Measurements from ENCODE around the gene MOCS2. TPM values are rescaled to one million over a fixed set of nuclear protein-coding genes. Genes with fewer than 3 reads are reported as not detected.

The MOCS2 gene
- polyA plus RNA-seq, 3 donors: 66.0 to 87.3 (median 73.2) TPM

GRCh38 chr5:53068291-53068836, 41.2 kb downstream of the MOCS2 start:
- no peak for DNase-seq (ENCODE audit: extremely low read depth in 1 of 11, low read depth in 9 of 11, low spot score in 4 of 11)

GRCh38 chr5:53067641-53068040, 41.9 kb downstream of the MOCS2 start:
- no peak for DNase-seq (ENCODE audit: extremely low read depth in 1 of 11, low read depth in 9 of 11, low spot score in 4 of 11)

GRCh38 chr5:53066088-53066487, 43.5 kb downstream of the MOCS2 start:
- DNase-seq (ENCODE audit: extremely low read depth in 1 of 11, low read depth in 9 of 11, low spot score in 4 of 11): no peak

GRCh38 chr5:53063791-53064190, 45.8 kb downstream of the MOCS2 start:
- DNase-seq (ENCODE audit: extremely low read depth in 1 of 11, low read depth in 9 of 11, low spot score in 4 of 11): no peak

GRCh38 chr5:53063176-53063575, 46.4 kb downstream of the MOCS2 start:
- no peak for DNase-seq (ENCODE audit: extremely low read depth in 1 of 11, low read depth in 9 of 11, low spot score in 4 of 11)

GRCh38 chr5:53059281-53059680, 50.3 kb downstream of the MOCS2 start:
- DNase-seq (ENCODE audit: extremely low read depth in 1 of 11, low read depth in 9 of 11, low spot score in 4 of 11): no peak

- no peak for DNase-seq (ENCODE audit: extremely low read depth in 1 of 11, low read depth in 9 of 11, low spot score in 4 of 11)
These were observed 54.2 kb downstream of the MOCS2 start for GRCh38 chr5:53055365-53055764.

- no peak for DNase-seq (ENCODE audit: extremely low read depth in 1 of 11, low read depth in 9 of 11, low spot score in 4 of 11)
These were observed 56.2 kb downstream of the MOCS2 start for GRCh38 chr5:53053364-53053763.

GRCh38 chr5:53052499-53052898, 57.1 kb downstream of the MOCS2 start:
- DNase-seq (ENCODE audit: extremely low read depth in 1 of 11, low read depth in 9 of 11, low spot score in 4 of 11): no peak

GRCh38 chr5:53048248-53048647, 61.3 kb downstream of the MOCS2 start:
- no peak for DNase-seq (ENCODE audit: extremely low read depth in 1 of 11, low read depth in 9 of 11, low spot score in 4 of 11)

Other genes starting within 250 kb of the MOCS2 start
- 10 to 100 TPM; 26.1 to 32.5 (median 27.1) TPM for gene ITGA2, start 120.4 kb downstream of the MOCS2 start, polyA plus RNA-seq (ENCODE audit: insufficient read length in 3 of 3)

Measured in renal cortex interstitium (tissue), 11 donors.